HCT116 (cell line): Measurements from ENCODE around the gene OR6S1. TPM values are rescaled to one million over a fixed set of nuclear protein-coding genes. Genes with fewer than 3 reads are reported as not detected.

Source experiments
- ATAC-seq: fragments of 200-7000 bp; cut with Tn5 transposase; 2 replicates; pipeline ENCODE4 v1.9.1; 2020; ENCODE audit warnings: mild to moderate bottlenecking, moderate library complexity
- BruUV-seq: library from RNA; stranded (reverse); fragments of 400-500 nt; replicated peaks from 2 replicates; lab custom pipeline; 2021; lab: Mats Ljungman, UMichigan
- CTCF ChIA-PET: fragments of 300-600 bp; sonication (Branson Sonifier 250); formaldehyde crosslinking; loops from one replicate; lab custom pipeline; 2021; ENCODE audit warnings: antibody characterized with exemption; lab: Charles Lee
- POLR2A ChIA-PET: fragments of 300-600, 350-600 bp; sonication (Branson Sonifier 250); formaldehyde crosslinking; loops from one replicate; lab custom pipeline; 2021; ENCODE audit warnings: antibody characterized with exemption; lab: Charles Lee
- RAD21 ChIA-PET, 2 experiments: fragments of 300-600 bp; sonication (Branson Sonifier 250); formaldehyde crosslinking; loops; one replicate each; lab custom pipeline; 2023; ENCODE audit warnings: low total read pairs in 2 of 2; ENCODE audit not compliant: uncharacterized antibody in 2 of 2, unreplicated experiment in 2 of 2, low non-redundant PET in 1 of 2; lab: Charles Lee
- DNase-seq: peaks from one replicate; pipeline ENCODE4 v3.0.0-alpha.2; 2010; ENCODE audit warnings: low read depth, low spot score
- H2AFZ ChIP-seq: fragments of 200-600 bp; shearing (Covaris generic), sonication (generic); 2 replicates; pipeline ENCODE4 v1.6.1; 2017; ENCODE audit warnings: low read depth, mixed run types, mixed read lengths, antibody characterized with exemption, low read length; ENCODE audit not compliant: poor library complexity, severe bottlenecking
- H3K27ac ChIP-seq: 2 replicates; pipeline ENCODE4 v1.5.1; 2012; ENCODE audit warnings: low read depth, low read length
- H3K27me3 ChIP-seq: fragments of 200-600 bp; sonication (generic); 2 replicates; pipeline ENCODE4 v1.6.1; 2016; ENCODE audit warnings: mixed run types, low read length, mixed read lengths; ENCODE audit not compliant: insufficient read depth
- H3K36me3 ChIP-seq, 2 experiments: fragments of 200-500 bp in 1 of 2; fragments of 200-600 bp in 1 of 2; sonication (Bioruptor generic) in 1 of 2; sonication (generic) in 1 of 2; 2 replicates each; pipeline versions ENCODE4 v1.5.1 to v1.6.1; 2014 to 2016; ENCODE audit warnings: low read length in 2 of 2, inconsistent platforms in 1 of 2, mixed read lengths in 1 of 2, mixed run types in 1 of 2; ENCODE audit not compliant: insufficient read depth in 2 of 2, control insufficient read depth in 1 of 2
- H3K4me1 ChIP-seq, 2 experiments: fragments of 200-600 bp in 1 of 2; sonication (generic) in 1 of 2; 2 replicates each; pipeline versions ENCODE4 v1.5.1 to v1.6.1; 2012 to 2017; ENCODE audit warnings: low read length in 2 of 2, inconsistent platforms in 1 of 2, mild to moderate bottlenecking in 1 of 2, mixed read lengths in 1 of 2, mixed run types in 1 of 2, moderate library complexity in 1 of 2; ENCODE audit not compliant: insufficient read depth in 2 of 2, control insufficient read depth in 1 of 2
- H3K4me2 ChIP-seq: fragments of 200-600 bp; sonication (generic); 2 replicates; pipeline ENCODE4 v1.6.1; 2017; ENCODE audit warnings: mixed run types, low read length, mixed read lengths
- H3K4me3 ChIP-seq, 2 experiments: fragments of 200-600 bp in 1 of 2; sonication (generic) in 1 of 2; replicated peaks in 1 of 2; 2 replicates each; pipeline ENCODE4 v1.5.1; 2011 to 2016; ENCODE audit warnings: low read length in 2 of 2, control low read depth in 1 of 2, low read depth in 1 of 2, mild to moderate bottlenecking in 1 of 2, mixed read lengths in 1 of 2, mixed run types in 1 of 2
- H3K79me2 ChIP-seq: fragments of 200-600 bp; sonication (generic); 2 replicates; pipeline ENCODE4 v1.6.1; 2017; ENCODE audit warnings: mild to moderate bottlenecking, mixed run types, low read length, moderate library complexity, mixed read lengths; ENCODE audit not compliant: insufficient read depth
- H3K9ac ChIP-seq: fragments of 200-600 bp; sonication (generic); 2 replicates; pipeline ENCODE4 v1.6.1; 2016; ENCODE audit warnings: low read length, mixed read lengths
- H3K9me2 ChIP-seq: fragments of 200-600 bp; sonication (generic), shearing (Covaris generic); 2 replicates; pipeline ENCODE4 v1.6.1; 2017; ENCODE audit warnings: mixed run types, mild to moderate bottlenecking, moderate library complexity; ENCODE audit not compliant: insufficient read depth
- H3K9me3 ChIP-seq, 2 experiments: fragments of 200-500 bp in 1 of 2; fragments of 200-600 bp in 1 of 2; sonication (Bioruptor generic) in 1 of 2; sonication (generic) in 1 of 2; 2 replicates each; pipeline ENCODE4 v1.6.1; 2014 to 2017; ENCODE audit warnings: low read length in 2 of 2, mixed read lengths in 2 of 2, inconsistent platforms in 1 of 2, low read depth in 1 of 2, mild to moderate bottlenecking in 1 of 2, mixed run types in 1 of 2, moderate library complexity in 1 of 2; ENCODE audit not compliant: control insufficient read depth in 1 of 2, insufficient read depth in 1 of 2
- H4K20me1 ChIP-seq: fragments of 200-600 bp; sonication (generic), shearing (Covaris generic); 2 replicates; pipeline ENCODE4 v1.6.1; 2017; ENCODE audit warnings: mixed run types, mild to moderate bottlenecking, moderate library complexity; ENCODE audit not compliant: insufficient read depth
- CBX3 ChIP-seq: IDR thresholded peaks from 2 replicates; pipeline ENCODE4 v1.6.1; 2012; ENCODE audit warnings: low read depth
- CTCF ChIP-seq, 3 experiments: fragments of 200-600 bp in 1 of 3; sonication (generic) in 1 of 3; IDR thresholded peaks in 2 of 3; conservative IDR thresholded peaks in 1 of 3; 2 replicates each; pipeline ENCODE4 v1.5.1; 2012 to 2017; ENCODE audit warnings: low read depth in 2 of 3, low read length in 2 of 3, antibody characterized with exemption in 1 of 3, borderline replicate concordance in 1 of 3, control low read depth in 1 of 3, mild to moderate bottlenecking in 1 of 3, mixed read lengths in 1 of 3, mixed run types in 1 of 3, moderate library complexity in 1 of 3; ENCODE audit not compliant: insufficient read depth in 1 of 3
- EGR1 ChIP-seq: IDR thresholded peaks from 2 replicates; pipeline ENCODE4 v1.6.1; 2012; ENCODE audit warnings: low read depth
- EZH2 ChIP-seq: fragments of 200-600 bp; sonication (generic); IDR thresholded peaks from 2 replicates; pipeline ENCODE4 v1.6.1; 2017; ENCODE audit warnings: antibody characterized with exemption, mixed run types
- EZH2phosphoT487 ChIP-seq: fragments of 200-600 bp; IDR thresholded peaks from 2 replicates; pipeline ENCODE4 v1.6.1; 2018; ENCODE audit warnings: antibody characterized with exemption, borderline replicate concordance
- FOSL1 ChIP-seq: IDR thresholded peaks from 2 replicates; pipeline ENCODE4 v1.6.1; 2012; ENCODE audit warnings: low read depth
- JUND ChIP-seq: IDR thresholded peaks from 2 replicates; pipeline ENCODE4 v1.6.1; 2012
- POLR2A ChIP-seq: IDR thresholded peaks from 2 replicates; pipeline ENCODE4 v1.7.0; 2011; ENCODE audit warnings: borderline replicate concordance; ENCODE audit not compliant: insufficient read depth, insufficient read length; ENCODE audit errors: extremely low read depth
- POLR2AphosphoS5 ChIP-seq: IDR thresholded peaks from 2 replicates; pipeline ENCODE4 v1.6.1; 2011; ENCODE audit warnings: mild to moderate bottlenecking, low read depth, low read length, moderate library complexity
- SRF ChIP-seq: IDR thresholded peaks from 2 replicates; pipeline ENCODE4 v1.6.1; 2012; ENCODE audit warnings: low read depth
- TCF7L2 ChIP-seq: IDR thresholded peaks from 2 replicates; pipeline ENCODE4 v1.7.0; 2011; ENCODE audit warnings: borderline replicate concordance, inconsistent platforms; ENCODE audit not compliant: insufficient read depth, insufficient read length; ENCODE audit errors: extremely low read depth
- YY1 ChIP-seq: IDR thresholded peaks from 2 replicates; pipeline ENCODE4 v1.6.1; 2011; ENCODE audit warnings: low read length, low read depth, moderate library complexity, mild to moderate bottlenecking; ENCODE audit not compliant: insufficient replicate concordance; ENCODE audit errors: extremely low read depth
- ZFX ChIP-seq: fragments of 450-650 bp; IDR thresholded peaks from 2 replicates; pipeline ENCODE4 v1.6.1; 2017
- ZNF274 ChIP-seq: fragments of 200-500 bp; sonication (Bioruptor generic); IDR thresholded peaks from 2 replicates; pipeline ENCODE4 v1.6.1; 2014; ENCODE audit warnings: mild to moderate bottlenecking, low read depth, low read length, inconsistent platforms
- intact Hi-C: fragments of 100-400 bp; cut with micrococcal nuclease; formaldehyde crosslinking; loops from 2 replicates; pipeline ENCODE4 v1.10.0; 2022
- total RNA-seq: library from RNA; stranded (reverse); gene quantifications from one replicate; pipeline ENCODE4 v1.2.1, GENCODE V29; 2021; ENCODE audit not compliant: unreplicated experiment
- TF ChIP-seq, protein P1 (sequence below): IDR thresholded peaks from 2 replicates; pipeline ENCODE4 v1.6.1; 2012
- TF ChIP-seq, protein P2 (sequence below): IDR thresholded peaks from 2 replicates; pipeline ENCODE4 v1.6.1; 2012

The OR6S1 gene
- total RNA-seq, 1 experiment from 2014 or later = not detected

- ChIA-PET RAD21 (no interaction called here), POLR2A (no interaction called here), CTCF (no interaction called here)
- Histone ChIP-seq H3K9me3 (no peaks in the 10 kb centered on the region), H3K79me2 (no peaks in the 10 kb centered on the region), H3K4me1 (peaks cover 7 to 18% of the 10 kb centered on the region in 2 experiments), H3K4me2 (no peak overlapping the region), H4K20me1 (no peaks in the 10 kb centered on the region), H3K4me3 (no peak overlapping the region), H2AFZ (no peak overlapping the region), H3K9ac (no peak overlapping the region), H3K27me3 (no peaks in the 10 kb centered on the region), H3K36me3 (no peaks in the 10 kb centered on the region), H3K27ac (no peak overlapping the region), H3K9me2 (no peaks in the 10 kb centered on the region)
- ATAC-seq (no peak), DNase-seq (no peak)
- no TSS peak for BruUV-seq
- intact Hi-C loops = loop anchor here (10.0 kb wide), 1 partner anchor 356 kb away; no protein-coding TSS in a partner anchor
- TF ChIP-seq ZFX = no peak
- TF ChIP-seq POLR2A = no peak
- no peak for TF ChIP-seq POLR2AphosphoS5
- TF ChIP-seq EGR1 = no peak
- no peak for TF ChIP-seq JUND
- TF ChIP-seq, protein P1, sequence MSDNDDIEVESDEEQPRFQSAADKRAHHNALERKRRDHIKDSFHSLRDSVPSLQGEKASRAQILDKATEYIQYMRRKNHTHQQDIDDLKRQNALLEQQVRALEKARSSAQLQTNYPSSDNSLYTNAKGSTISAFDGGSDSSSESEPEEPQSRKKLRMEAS = no peak
- TF ChIP-seq, protein P2, sequence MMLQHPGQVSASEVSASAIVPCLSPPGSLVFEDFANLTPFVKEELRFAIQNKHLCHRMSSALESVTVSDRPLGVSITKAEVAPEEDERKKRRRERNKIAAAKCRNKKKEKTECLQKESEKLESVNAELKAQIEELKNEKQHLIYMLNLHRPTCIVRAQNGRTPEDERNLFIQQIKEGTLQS = no peak
- TF ChIP-seq EZH2 = no peak
- no peak for TF ChIP-seq CTCF (IDR thresholded peaks at IDR 0.05 in 2 of 3, conservative IDR thresholded peaks at IDR 0.05 in 1 of 3; ENCODE audit: borderline replicate concordance in 1 of 3, insufficient read depth in 1 of 3, low read depth in 2 of 3, low read length in 2 of 3)
- TF ChIP-seq ZNF274 = no peak
- TF ChIP-seq TCF7L2 = no peak
- TF ChIP-seq EZH2phosphoT487 = no peak
- TF ChIP-seq SRF = no peak
- no peak for TF ChIP-seq FOSL1
- no peak for TF ChIP-seq CBX3
- no peak for TF ChIP-seq YY1
These were observed 23.2 kb downstream of the OR6S1 start for GRCh38 chr14:20618271-20618749.
